Pancreas (tissue), 10 donors: ENCODE results near the gene PLB1. TPM values are rescaled to one million over a fixed set of nuclear protein-coding genes. Genes with fewer than 3 reads are reported as not detected.

Source experiments
- ATAC-seq, 4 donors: fragments of 200-7000 bp; cut with Tn5 transposase; one replicate each; pipeline versions ENCODE4 v1.8.0 to v1.9.1; 2020; ENCODE audit warnings: mild to moderate bottlenecking in 4 of 4, moderate library complexity in 4 of 4
- DNase-seq, 6 donors: peaks; one replicate each; pipeline ENCODE4 v3.0.0-alpha.2; 2020
- FAIRE-seq: peaks from 2 replicates; lab custom pipeline; 2012; peaks lifted over from hg19 to GRCh38; lab: Jason Lieb, UNC
- H3K27ac ChIP-seq, 4 donors: fragments of 200-600 bp; sonication (generic); 1 replicate in 3 of 4; 2 replicates in 1 of 4; pipeline versions ENCODE4 v1.5.0 to v1.8.0; 2020
- H3K27me3 ChIP-seq, 4 donors: fragments of 200-600 bp; one replicate each; pipeline ENCODE4 v1.8.0; 2021
- H3K36me3 ChIP-seq, 3 donors: fragments of 200-600 bp; sonication (generic) in 1 of 3; one replicate each; pipeline versions ENCODE4 v1.5.0 to v1.8.0; 2020 to 2021
- H3K4me1 ChIP-seq, 3 donors: fragments of 200-600 bp; one replicate each; pipeline ENCODE4 v1.8.0; 2021
- H3K4me3 ChIP-seq, 4 donors: fragments of 200-600 bp; sonication (generic) in 2 of 4; one replicate each; pipeline versions ENCODE4 v1.5.0 to v1.8.0; 2020 to 2021
- H3K9me3 ChIP-seq, 4 donors: fragments of 200-600 bp; one replicate each; pipeline ENCODE4 v1.8.0; 2021
- WGBS, 2 donors: extraction: QIAGEN DNeasy Blood & Tissue Kit; methylation state at CpG; one replicate each; pipeline ENCODE4 v1.1.7; 2013; 5-methylcytosine and 5-hydroxymethylcytosine counted together
- intact Hi-C, 3 donors: fragments of 100-400 bp; cut with DNase I; formaldehyde crosslinking; loops; one replicate each; pipeline versions ENCODE4 v1.11.1 to v1.14.2; 2022
- polyA plus RNA-seq, 2 donors: library from polyadenylated mRNA; stranded (reverse); fragments of 200-250 nt; gene quantifications; one replicate each; pipeline ENCODE4 v1.2.3, GENCODE V29; 2013
- total RNA-seq, 6 donors: library from RNA; stranded (reverse); fragmentation: NEBNext Ultra II Directional in 4 of 6; extraction: Animal tissue kit (Norgen Biotek cat#: 25700) in 4 of 6; gene quantifications; one replicate each; pipeline versions ENCODE4 v1.2.1 to v1.2.4, GENCODE V29; 2021 to 2023
- TF ChIP-seq, protein P1 (sequence below), 4 donors: fragments of 200-600 bp; sonication (generic) in 3 of 4; IDR thresholded peaks; one replicate each; pipeline versions ENCODE4 v1.5.0 to v1.8.0; 2021; ENCODE audit warnings: antibody characterized with exemption in 4 of 4
- donor health status: healthy with polysubstance abuse.
- donor health status: DM: no; HTN: no; CAD: no; lungs with moderate emphysema.
- donor health status: DM: no; HTN: no; CAD: no.
- donor health status: control.
- donor health status: control.
- donor health status: Bipolar disorder and iron deficiency.
- donor health status: DM: yes; HTN: yes; CAD: no.
- donor health status: DM: no; HTN: no; CAD: no.
- donor health status: DM: no; HTN: no; CAD: no.
- donor health status: DM: yes; HTN: yes; CAD: no.

Gene PLB1
- total and polyA plus RNA-seq, 8 donors: 0.16 to 2.4 (median 0.93) TPM

DNA sequence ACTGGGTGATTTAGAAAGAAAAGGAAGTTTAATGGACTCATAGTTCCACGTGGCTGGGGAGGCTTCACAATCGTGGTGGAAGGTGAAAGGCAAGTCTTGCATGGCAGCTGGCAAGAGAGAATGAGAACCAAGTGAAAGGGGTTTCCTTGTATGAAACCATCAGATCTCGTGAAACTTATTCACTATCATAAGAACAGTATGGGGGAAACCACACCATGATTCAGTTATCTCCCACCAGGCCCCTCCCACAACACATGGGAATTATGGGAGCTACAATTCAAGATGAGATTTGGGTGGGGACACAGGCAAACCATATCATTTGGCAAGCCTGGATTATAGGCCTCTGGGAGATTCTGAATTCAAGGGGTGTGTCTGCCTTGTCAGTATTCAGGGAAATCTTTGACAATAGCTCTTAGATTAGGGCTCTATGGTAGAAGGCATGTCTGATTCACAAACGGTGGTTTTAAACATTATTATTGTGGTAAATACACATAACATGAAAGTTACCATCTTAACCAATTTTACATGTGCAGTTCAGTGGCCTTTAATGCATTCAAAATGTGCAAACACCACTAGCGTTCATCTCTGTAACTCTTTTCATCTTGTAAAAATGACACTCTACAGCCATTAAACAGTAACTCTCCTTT lies 15.3 kb upstream of the PLB1 start:
- no peak for ATAC-seq

DNA sequence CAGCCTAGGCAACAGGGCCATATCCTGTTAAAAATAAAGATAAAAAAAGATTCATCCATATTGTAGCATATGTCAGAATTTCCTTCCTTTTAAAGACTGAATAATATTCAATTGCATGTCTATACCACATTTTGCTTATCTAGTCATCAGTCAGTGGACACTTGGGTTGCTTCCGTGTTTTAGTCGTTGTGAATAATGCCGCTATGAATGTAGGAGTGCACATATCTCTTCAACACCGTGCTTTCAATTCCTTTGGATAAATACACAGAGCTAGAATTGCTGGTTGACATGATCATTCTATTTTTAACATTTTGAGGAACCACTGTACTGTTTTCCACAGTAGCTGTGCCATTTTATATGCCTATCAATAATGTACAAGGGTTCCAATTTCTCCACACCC lies 14.0 kb upstream of the PLB1 start:
- no peak for FAIRE-seq
- intact Hi-C loops: no loop called here
- no peak overlapping the region for H3K27ac ChIP-seq
- ATAC-seq: no peak
- WGBS, 2 donors: 65 to 71% methylated on average over 4 of the region's 4 CpGs
- no peaks in the 10 kb centered on the region for H3K27me3 ChIP-seq
- TF ChIP-seq, protein P1, sequence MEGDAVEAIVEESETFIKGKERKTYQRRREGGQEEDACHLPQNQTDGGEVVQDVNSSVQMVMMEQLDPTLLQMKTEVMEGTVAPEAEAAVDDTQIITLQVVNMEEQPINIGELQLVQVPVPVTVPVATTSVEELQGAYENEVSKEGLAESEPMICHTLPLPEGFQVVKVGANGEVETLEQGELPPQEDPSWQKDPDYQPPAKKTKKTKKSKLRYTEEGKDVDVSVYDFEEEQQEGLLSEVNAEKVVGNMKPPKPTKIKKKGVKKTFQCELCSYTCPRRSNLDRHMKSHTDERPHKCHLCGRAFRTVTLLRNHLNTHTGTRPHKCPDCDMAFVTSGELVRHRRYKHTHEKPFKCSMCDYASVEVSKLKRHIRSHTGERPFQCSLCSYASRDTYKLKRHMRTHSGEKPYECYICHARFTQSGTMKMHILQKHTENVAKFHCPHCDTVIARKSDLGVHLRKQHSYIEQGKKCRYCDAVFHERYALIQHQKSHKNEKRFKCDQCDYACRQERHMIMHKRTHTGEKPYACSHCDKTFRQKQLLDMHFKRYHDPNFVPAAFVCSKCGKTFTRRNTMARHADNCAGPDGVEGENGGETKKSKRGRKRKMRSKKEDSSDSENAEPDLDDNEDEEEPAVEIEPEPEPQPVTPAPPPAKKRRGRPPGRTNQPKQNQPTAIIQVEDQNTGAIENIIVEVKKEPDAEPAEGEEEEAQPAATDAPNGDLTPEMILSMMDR (IDR thresholded peaks at IDR 0.05): no peak
- no peaks in the 10 kb centered on the region for H3K4me1 ChIP-seq
- DNase-seq: no peak
- no peak overlapping the region for H3K4me3 ChIP-seq
- H3K36me3 ChIP-seq: no peaks in the 10 kb centered on the region
- H3K9me3 ChIP-seq: no peaks in the 10 kb centered on the region

More for the DNA sequence above, 15.3 kb upstream of the PLB1 start:
- Histone ChIP-seq H3K36me3 (no peaks in the 10 kb centered on the region), H3K4me1 (no peaks in the 10 kb centered on the region), H3K9me3 (no peaks in the 10 kb centered on the region), H3K27ac (no peak overlapping the region), H3K4me3 (no peak overlapping the region), H3K27me3 (no peaks in the 10 kb centered on the region)
- DNase-seq (no peak), FAIRE-seq (no peak)
- 73% methylated on average over 5 of the region's 5 CpGs for WGBS, 2 donors
- intact Hi-C loops: no loop called here
- TF ChIP-seq, protein P1 (IDR thresholded peaks at IDR 0.05): no peak

GRCh38 chr2:28484835-28485234 lies 11.0 kb upstream of the PLB1 start:
- no peak overlapping the region for H3K4me3 ChIP-seq
- no peak for ATAC-seq
- H3K27me3 ChIP-seq: no peaks in the 10 kb centered on the region
- no peak overlapping the region for H3K27ac ChIP-seq
- DNase-seq: no peak
- H3K9me3 ChIP-seq: no peaks in the 10 kb centered on the region
- H3K4me1 ChIP-seq: no peaks in the 10 kb centered on the region
- intact Hi-C loops: no loop called here
- no peaks in the 10 kb centered on the region for H3K36me3 ChIP-seq
- TF ChIP-seq, protein P1 (IDR thresholded peaks at IDR 0.05): no peak
- FAIRE-seq: no peak
- 93 to 96% methylated on average over 3 of the region's 3 CpGs for WGBS, 2 donors

DNA sequence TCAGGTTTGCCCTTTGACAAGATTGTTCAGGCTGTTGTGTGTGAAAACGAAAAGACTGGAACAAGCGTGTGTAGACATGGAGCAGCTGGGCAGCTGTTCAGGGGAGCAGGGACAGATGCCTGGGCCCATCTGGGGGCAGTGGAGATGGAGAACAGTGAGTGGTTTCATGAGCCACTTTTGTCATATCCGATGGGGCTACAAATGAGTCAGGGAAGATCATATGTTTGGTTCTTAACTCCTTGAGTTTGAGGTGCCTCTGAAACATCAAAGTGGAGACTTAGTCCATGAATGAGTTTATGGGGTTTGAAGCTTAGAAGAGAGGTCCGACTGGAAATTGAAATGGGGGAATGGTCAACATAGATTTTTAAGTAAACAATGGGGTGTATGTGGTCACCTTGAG lies 9.3 kb upstream of the PLB1 start:
- WGBS, 2 donors: 75 to 80% methylated on average over 4 of the region's 4 CpGs
- H3K27ac ChIP-seq: no peak overlapping the region
- TF ChIP-seq, protein P1 (IDR thresholded peaks at IDR 0.05): no peak
- FAIRE-seq (no peak), DNase-seq (no peak), ATAC-seq (no peak)
- H3K27me3 ChIP-seq: no peaks in the 10 kb centered on the region
- H3K4me3 ChIP-seq: no peak overlapping the region
- H3K4me1 ChIP-seq: no peaks in the 10 kb centered on the region
- H3K36me3 ChIP-seq: no peaks in the 10 kb centered on the region
- intact Hi-C loops: no loop called here
- no peaks in the 10 kb centered on the region for H3K9me3 ChIP-seq

DNA sequence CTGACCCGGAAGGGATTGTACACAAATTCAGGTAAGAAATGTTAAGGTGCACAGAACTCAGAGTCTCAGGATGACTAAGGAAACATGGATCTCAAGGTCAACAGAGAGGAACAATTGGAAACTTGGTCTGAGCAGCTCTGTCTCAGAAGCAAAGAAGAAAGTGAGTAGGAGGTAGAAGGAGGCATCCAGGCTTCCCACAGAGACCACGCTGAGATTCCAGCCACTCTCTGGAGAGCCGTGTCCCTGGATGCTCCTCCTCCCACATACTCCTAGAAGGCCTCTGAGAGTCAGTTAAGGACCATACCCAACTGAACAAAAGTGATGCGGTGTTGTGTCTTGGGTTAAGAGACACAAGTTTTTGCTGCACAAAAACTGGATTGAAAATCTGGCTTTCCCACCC lies 8.6 kb upstream of the PLB1 start:
- WGBS, 2 donors: 79 to 93% methylated on average over 4 of the region's 4 CpGs
- FAIRE-seq (no peak), DNase-seq (no peak), ATAC-seq (no peak)
- TF ChIP-seq, protein P1 (IDR thresholded peaks at IDR 0.05): no peak
- Histone ChIP-seq H3K4me3 (no peak overlapping the region), H3K36me3 (no peaks in the 10 kb centered on the region), H3K27ac (no peak overlapping the region), H3K9me3 (no peaks in the 10 kb centered on the region), H3K27me3 (no peaks in the 10 kb centered on the region), H3K4me1 (no peaks in the 10 kb centered on the region)
- intact Hi-C loops: no loop called here
